Upper lobe of right lung (tissue), 1 donor: ENCODE data around the gene SLC28A3. TPM values are rescaled to one million over a fixed set of nuclear protein-coding genes. Genes with fewer than 3 reads are reported as not detected.

Experiments
- ATAC-seq: fragments of 200-7000 bp; cut with Tn5 transposase; one replicate; pipeline ENCODE4 v1.9.1; 2020; ENCODE audit warnings: mild to moderate bottlenecking, moderate library complexity
- DNase-seq: peaks from one replicate; pipeline ENCODE4 v3.0.0-alpha.2; 2020
- H3K27ac ChIP-seq: fragments of 200-600 bp; one replicate; pipeline ENCODE4 v1.8.0; 2022
- H3K27me3 ChIP-seq: fragments of 200-600 bp; one replicate; pipeline ENCODE4 v1.8.0; 2022; ENCODE audit warnings: mild to moderate bottlenecking
- H3K36me3 ChIP-seq: fragments of 200-600 bp; one replicate; pipeline ENCODE4 v1.8.0; 2022
- H3K4me1 ChIP-seq: fragments of 200-600 bp; one replicate; pipeline ENCODE4 v1.8.0; 2022
- H3K4me3 ChIP-seq: fragments of 200-600 bp; one replicate; pipeline ENCODE4 v1.8.0; 2022; ENCODE audit warnings: mild to moderate bottlenecking
- H3K9me3 ChIP-seq: fragments of 200-600 bp; one replicate; pipeline ENCODE4 v1.8.0; 2022
- intact Hi-C: fragments of 100-400 bp; cut with DNase I; formaldehyde crosslinking; loops from one replicate; pipeline ENCODE4 v1.11.0; 2022
- total RNA-seq: library from RNA; stranded (reverse); fragmentation: NEBNext Ultra II Directional; extraction: Animal tissue kit (Norgen Biotek cat#: 25700); gene quantifications from one replicate; pipeline ENCODE4 v1.2.1, GENCODE V29; 2021
- TF ChIP-seq, protein P1 (sequence below): fragments of 200-600 bp; IDR thresholded peaks from one replicate; pipeline ENCODE4 v1.8.0; 2022; ENCODE audit warnings: antibody characterized with exemption
- donor health status: DM: no; HTN: yes; CAD: no; lungs with severe emphysema.

The SLC28A3 gene
- total RNA-seq, 1 donor from 2014 or later = 1.6 TPM

DNA sequence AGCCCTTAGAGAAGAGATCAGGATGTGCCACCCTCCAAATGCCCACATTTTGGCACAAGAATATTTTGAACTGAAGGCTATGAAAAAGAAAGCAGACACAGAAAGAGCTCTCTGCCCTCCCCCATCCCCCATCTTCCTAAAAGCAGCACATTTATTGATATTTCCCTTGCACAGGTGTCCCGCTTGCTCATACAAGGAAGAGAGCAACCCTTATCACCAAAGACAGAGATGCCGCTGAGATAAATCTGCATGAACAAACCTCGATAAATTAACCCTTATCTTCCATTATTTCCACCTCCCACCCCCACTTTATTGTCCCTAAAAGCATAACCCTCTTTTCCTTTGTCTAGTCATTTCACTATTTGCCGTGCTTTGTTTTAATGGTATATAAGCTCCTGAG lies 1.8 kb downstream of the SLC28A3 start:
- H3K36me3 ChIP-seq = no peaks in the 10 kb centered on the region
- no peaks in the 10 kb centered on the region for H3K27me3 ChIP-seq
- no peak overlapping the region for H3K27ac ChIP-seq
- no peak overlapping the region for H3K4me3 ChIP-seq
- intact Hi-C loops = no loop called here
- H3K9me3 ChIP-seq = no peaks in the 10 kb centered on the region
- DNase-seq (no peak), ATAC-seq (no peak)
- TF ChIP-seq, protein P1, sequence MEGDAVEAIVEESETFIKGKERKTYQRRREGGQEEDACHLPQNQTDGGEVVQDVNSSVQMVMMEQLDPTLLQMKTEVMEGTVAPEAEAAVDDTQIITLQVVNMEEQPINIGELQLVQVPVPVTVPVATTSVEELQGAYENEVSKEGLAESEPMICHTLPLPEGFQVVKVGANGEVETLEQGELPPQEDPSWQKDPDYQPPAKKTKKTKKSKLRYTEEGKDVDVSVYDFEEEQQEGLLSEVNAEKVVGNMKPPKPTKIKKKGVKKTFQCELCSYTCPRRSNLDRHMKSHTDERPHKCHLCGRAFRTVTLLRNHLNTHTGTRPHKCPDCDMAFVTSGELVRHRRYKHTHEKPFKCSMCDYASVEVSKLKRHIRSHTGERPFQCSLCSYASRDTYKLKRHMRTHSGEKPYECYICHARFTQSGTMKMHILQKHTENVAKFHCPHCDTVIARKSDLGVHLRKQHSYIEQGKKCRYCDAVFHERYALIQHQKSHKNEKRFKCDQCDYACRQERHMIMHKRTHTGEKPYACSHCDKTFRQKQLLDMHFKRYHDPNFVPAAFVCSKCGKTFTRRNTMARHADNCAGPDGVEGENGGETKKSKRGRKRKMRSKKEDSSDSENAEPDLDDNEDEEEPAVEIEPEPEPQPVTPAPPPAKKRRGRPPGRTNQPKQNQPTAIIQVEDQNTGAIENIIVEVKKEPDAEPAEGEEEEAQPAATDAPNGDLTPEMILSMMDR = no peak
- no peaks in the 10 kb centered on the region for H3K4me1 ChIP-seq

DNA sequence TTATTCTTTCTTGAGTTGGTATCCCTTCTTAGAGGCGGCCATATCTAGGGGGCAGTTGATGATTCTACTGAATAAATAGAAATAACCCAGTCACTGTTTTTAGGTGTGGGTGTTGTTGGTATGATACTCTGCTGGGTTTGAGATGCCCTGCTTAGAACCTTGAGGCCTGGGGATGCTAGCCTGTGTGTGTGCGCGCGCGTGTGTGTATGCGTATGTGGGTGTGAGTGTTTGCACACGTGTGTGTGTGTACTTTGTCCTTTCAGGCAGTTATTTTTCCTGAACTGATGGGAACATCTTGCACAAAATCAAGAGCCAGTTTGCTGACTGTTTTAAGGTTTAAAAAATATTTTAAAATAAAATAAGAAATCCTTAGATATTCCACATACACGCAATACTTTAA lies 3.3 kb downstream of the SLC28A3 start:
- no peak for ATAC-seq
- TF ChIP-seq, protein P1 = no peak
- DNase-seq = no peak

DNA sequence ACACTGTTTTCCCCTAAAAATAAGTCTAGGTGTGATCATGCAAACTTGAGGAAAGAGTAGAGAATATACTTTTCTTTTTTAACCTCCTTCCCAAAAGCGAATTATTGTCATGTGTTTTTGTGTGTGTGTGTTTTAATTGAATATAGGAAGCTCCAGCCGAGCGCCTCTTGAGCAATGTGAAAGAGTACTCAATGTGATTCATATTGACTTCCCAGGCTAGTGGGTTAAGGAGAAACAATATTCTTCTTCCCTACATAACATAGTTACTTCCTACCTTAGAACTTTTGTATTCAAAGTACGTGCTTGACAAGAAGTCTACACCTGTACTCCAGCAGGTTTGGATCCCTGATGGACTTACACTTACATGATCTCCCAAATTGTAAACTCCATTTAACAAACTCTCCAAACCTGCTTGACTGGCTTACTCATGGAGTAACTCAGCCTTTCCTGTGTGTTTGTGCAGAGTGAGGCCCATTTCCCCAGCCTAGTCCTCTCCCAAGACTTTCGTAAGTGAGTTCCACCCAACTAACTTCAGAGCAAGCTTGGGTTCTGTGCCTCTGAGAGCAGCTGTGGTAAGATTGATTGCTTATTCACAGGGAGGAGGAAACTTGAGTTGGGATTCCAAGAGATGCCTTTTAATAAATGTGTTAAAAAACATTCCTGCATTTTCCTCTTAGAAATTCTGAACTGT lies 9.3 kb downstream of the SLC28A3 start:
- Histone ChIP-seq H3K27me3 (no peaks in the 10 kb centered on the region), H3K4me3 (no peak overlapping the region), H3K9me3 (no peaks in the 10 kb centered on the region), H3K27ac (no peak overlapping the region), H3K36me3 (no peaks in the 10 kb centered on the region), H3K4me1 (peaks cover 7% of the 10 kb centered on the region)
- intact Hi-C loops = no loop called here
- TF ChIP-seq, protein P1 = no peak
- peak; percentile 82 for ATAC-seq
- no peak for DNase-seq

More for the DNA sequence above, 3.3 kb downstream of the SLC28A3 start:
- intact Hi-C loops = no loop called here
- H3K27me3 ChIP-seq = no peaks in the 10 kb centered on the region
- no peak overlapping the region for H3K4me3 ChIP-seq
- H3K4me1 ChIP-seq = no peaks in the 10 kb centered on the region
- H3K27ac ChIP-seq = no peak overlapping the region
- no peaks in the 10 kb centered on the region for H3K36me3 ChIP-seq
- no peaks in the 10 kb centered on the region for H3K9me3 ChIP-seq

DNA sequence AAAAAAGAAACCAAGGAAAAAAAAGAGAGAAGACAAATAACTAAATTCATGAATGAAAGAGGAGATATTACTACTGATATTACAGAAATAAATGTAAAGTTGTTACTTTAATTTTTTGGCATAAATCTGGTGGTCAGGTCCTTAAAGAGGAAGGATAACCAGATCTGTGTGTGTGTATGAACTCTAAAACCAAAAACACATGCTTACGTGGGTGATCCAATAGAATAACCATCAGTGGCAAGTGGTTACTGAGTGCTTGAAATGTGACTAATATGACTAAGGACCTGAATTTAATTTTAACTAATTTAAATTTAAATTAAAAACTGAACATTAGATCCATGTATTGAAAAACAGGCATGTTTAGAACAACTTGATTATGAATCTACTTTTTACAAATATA lies 10.3 kb downstream of the SLC28A3 start:
- H3K36me3 ChIP-seq = no peaks in the 10 kb centered on the region
- TF ChIP-seq, protein P1 = no peak
- H3K27ac ChIP-seq = no peak overlapping the region
- DNase-seq (no peak), ATAC-seq (no peak)
- no peaks in the 10 kb centered on the region for H3K9me3 ChIP-seq
- no peak overlapping the region for H3K4me3 ChIP-seq
- intact Hi-C loops = no loop called here
- no peaks in the 10 kb centered on the region for H3K27me3 ChIP-seq
- H3K4me1 ChIP-seq = peaks cover 7% of the 10 kb centered on the region

DNA sequence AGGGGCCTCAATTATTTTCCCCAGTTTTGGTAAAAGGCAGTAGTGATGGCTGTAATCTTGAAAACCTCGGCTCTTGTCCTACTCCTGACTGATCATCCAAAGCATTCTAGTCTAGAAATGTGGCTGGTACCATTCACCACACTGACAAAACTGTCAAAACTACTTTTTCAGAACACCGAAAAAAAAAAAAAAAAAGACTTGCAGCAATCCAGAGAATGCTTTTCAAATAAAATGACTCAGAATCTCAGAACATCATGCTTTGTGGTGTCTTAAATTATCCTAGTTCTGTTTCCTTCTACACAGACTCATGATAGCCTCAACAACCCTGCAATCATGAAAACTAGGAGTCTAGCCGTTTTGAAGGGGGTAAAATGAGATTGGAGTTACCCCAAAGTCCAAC lies 13.4 kb downstream of the SLC28A3 start:
- H3K27ac ChIP-seq = no peak overlapping the region
- TF ChIP-seq, protein P1 = no peak
- intact Hi-C loops = no loop called here
- ATAC-seq (no peak), DNase-seq (no peak)
- H3K36me3 ChIP-seq = no peaks in the 10 kb centered on the region
- no peaks in the 10 kb centered on the region for H3K27me3 ChIP-seq
- peaks cover 7% of the 10 kb centered on the region for H3K4me1 ChIP-seq
- H3K4me3 ChIP-seq = no peak overlapping the region
- H3K9me3 ChIP-seq = no peaks in the 10 kb centered on the region
